OCI-LY3 (cell line): Measurements from ENCODE around the gene ANTXR2.

ENCODE experiments used
- CTCF ChIP-seq: fragments of 200-600, 300-600 bp; sonication (generic); IDR thresholded peaks from 2 replicates; pipeline ENCODE4 v1.5.1; 2014; ENCODE audit warnings: antibody characterized with exemption, low read length, low read depth
- EZH2phosphoT487 ChIP-seq: fragments of 200-600 bp; shearing (Covaris generic); IDR thresholded peaks from 2 replicates; pipeline ENCODE4 v1.6.1; 2018; ENCODE audit warnings: antibody characterized with exemption, mixed run types, low read depth

- no peak for TF ChIP-seq CTCF
- no peak for TF ChIP-seq EZH2phosphoT487
Observed at GRCh38 chr4:80094191-80094590, 21.2 kb upstream of the ANTXR2 start.
